HepG2 (cell line): Measurements from ENCODE around the gene NUP62. TPM values are rescaled to one million over a fixed set of nuclear protein-coding genes. Genes with fewer than 3 reads are reported as not detected.

Source experiments
- AGO2 ChIP-seq: fragments of 200-400 bp; formaldehyde crosslinking; optimal IDR thresholded peaks from 2 replicates; pipeline ENCODE3; 2017; ENCODE audit warnings: mild to moderate bottlenecking, low read depth, low read length, moderate library complexity
- ELF4 ChIP-seq: sonication (generic); formaldehyde crosslinking; IDR thresholded peaks from 2 replicates; pipeline ENCODE4 v1.5.0; 2020; ENCODE audit warnings: missing genetic modification reagents, mild to moderate bottlenecking, moderate library complexity, borderline replicate concordance
- GPN1 ChIP-seq: sonication (generic); formaldehyde crosslinking; IDR thresholded peaks from 2 replicates; pipeline ENCODE4 v1.5.1; 2020; ENCODE audit warnings: missing genetic modification reagents, borderline replicate concordance
- GTF2F1 ChIP-seq: fragments of 150-350 bp; IDR thresholded peaks from 2 replicates; pipeline ENCODE4 v1.6.1; 2014; ENCODE audit warnings: low read length
- KMT2A ChIP-seq: sonication (generic); formaldehyde crosslinking; IDR thresholded peaks from 2 replicates; pipeline ENCODE4 v1.4.0; 2020; ENCODE audit warnings: missing genetic modification reagents
- NBN ChIP-seq: fragments of 450-650 bp; conservative IDR thresholded peaks from 2 replicates; pipeline ENCODE4 v1.6.1; 2017
- RCOR2 ChIP-seq: IDR thresholded peaks from 2 replicates; pipeline ENCODE4 v1.6.1; 2016; ENCODE audit warnings: missing biosample characterization, missing genetic modification reagents
- YEATS2 ChIP-seq: sonication (generic); formaldehyde crosslinking; IDR thresholded peaks from 2 replicates; pipeline ENCODE4 v1.4.0; 2020; ENCODE audit warnings: missing genetic modification reagents, borderline replicate concordance
- ZBTB42 ChIP-seq: sonication (generic); formaldehyde crosslinking; IDR thresholded peaks from 2 replicates; pipeline ENCODE4 v1.5.0; 2020; ENCODE audit warnings: mild to moderate bottlenecking, missing genetic modification reagents
- ZFP36L2 ChIP-seq: sonication (generic); formaldehyde crosslinking; IDR thresholded peaks from 2 replicates; pipeline ENCODE4 v1.4.0; 2020; ENCODE audit warnings: missing genetic modification reagents
- ZNF564 ChIP-seq: sonication (generic); formaldehyde crosslinking; IDR thresholded peaks from 2 replicates; pipeline ENCODE4 v1.8.1; 2023; ENCODE audit warnings: mild to moderate bottlenecking, missing genetic modification reagents
- ZNF678 ChIP-seq: sonication (generic); formaldehyde crosslinking; IDR thresholded peaks from 2 replicates; pipeline ENCODE4 v1.4.0; 2020; ENCODE audit warnings: mild to moderate bottlenecking, missing genetic modification reagents
- ZNF737 ChIP-seq: sonication (generic); formaldehyde crosslinking; IDR thresholded peaks from 2 replicates; pipeline ENCODE4 v1.5.0; 2020; ENCODE audit warnings: missing genetic modification reagents, mild to moderate bottlenecking, borderline replicate concordance
- polyA plus RNA-seq, 8 experiments: library from polyadenylated mRNA; depleted of rRNA in 3 of 8; stranded (reverse) in 7 of 8; unstranded in 1 of 8; fragments of >200 nt; fragmentation: Illumina TruSeq in 4 of 8; extraction: Trizol in 4 of 8; gene quantifications; 2 replicates each; pipeline versions ENCODE4 v1.2.1 to v1.2.3, GENCODE V29; 2011 to 2016; ENCODE audit warnings: low read depth in 4 of 8, missing spikeins in 1 of 8, mixed read lengths in 1 of 8; ENCODE audit not compliant: insufficient read depth in 1 of 8
- total RNA-seq, 5 experiments: library from RNA; depleted of rRNA; stranded (reverse); fragments of >200 nt; fragmentation: Illumina TruSeq; extraction: Trizol; gene quantifications; 2 replicates each; pipeline ENCODE4 v1.2.3, GENCODE V29; 2016; ENCODE audit warnings: low read depth in 1 of 5
- TF ChIP-seq, protein P1 (sequence below): sonication (generic); formaldehyde crosslinking; IDR thresholded peaks from 2 replicates; pipeline ENCODE4 v1.5.1; 2020; ENCODE audit warnings: missing genetic modification reagents, mild to moderate bottlenecking, borderline replicate concordance
- TF ChIP-seq, protein P2 (sequence below): sonication (generic); formaldehyde crosslinking; IDR thresholded peaks from 2 replicates; pipeline ENCODE4 v1.4.0; 2020; ENCODE audit warnings: missing genetic modification reagents
- TF ChIP-seq, protein P3 (sequence below): sonication (generic); formaldehyde crosslinking; IDR thresholded peaks from 2 replicates; pipeline ENCODE4 v1.5.1; 2020; ENCODE audit warnings: mild to moderate bottlenecking, missing genetic modification reagents, borderline replicate concordance
- TF ChIP-seq, protein P4 (sequence below): sonication (generic); formaldehyde crosslinking; conservative IDR thresholded peaks from 2 replicates; pipeline ENCODE4 v1.4.0; 2020; ENCODE audit warnings: mild to moderate bottlenecking, missing genetic modification reagents, moderate library complexity

The NUP62 gene
- total and polyA plus RNA-seq, 2 of the 13 experiments (the other 11 are each of a cell fraction or from before 2014, with no cell fraction given) = 16.5 to 41.5 TPM

- TF ChIP-seq, protein P1, sequence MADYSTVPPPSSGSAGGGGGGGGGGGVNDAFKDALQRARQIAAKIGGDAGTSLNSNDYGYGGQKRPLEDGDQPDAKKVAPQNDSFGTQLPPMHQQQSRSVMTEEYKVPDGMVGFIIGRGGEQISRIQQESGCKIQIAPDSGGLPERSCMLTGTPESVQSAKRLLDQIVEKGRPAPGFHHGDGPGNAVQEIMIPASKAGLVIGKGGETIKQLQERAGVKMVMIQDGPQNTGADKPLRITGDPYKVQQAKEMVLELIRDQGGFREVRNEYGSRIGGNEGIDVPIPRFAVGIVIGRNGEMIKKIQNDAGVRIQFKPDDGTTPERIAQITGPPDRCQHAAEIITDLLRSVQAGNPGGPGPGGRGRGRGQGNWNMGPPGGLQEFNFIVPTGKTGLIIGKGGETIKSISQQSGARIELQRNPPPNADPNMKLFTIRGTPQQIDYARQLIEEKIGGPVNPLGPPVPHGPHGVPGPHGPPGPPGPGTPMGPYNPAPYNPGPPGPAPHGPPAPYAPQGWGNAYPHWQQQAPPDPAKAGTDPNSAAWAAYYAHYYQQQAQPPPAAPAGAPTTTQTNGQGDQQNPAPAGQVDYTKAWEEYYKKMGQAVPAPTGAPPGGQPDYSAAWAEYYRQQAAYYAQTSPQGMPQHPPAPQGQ (CRISPR knock-in tag) = no peak
- TF ChIP-seq ZNF737 (no peak), GPN1 (CRISPR knock-in tag) (peak; percentile 85; the same call in 1 of the 2 replicates), ZNF678 (CRISPR knock-in tag) (peak; percentile 77; the same call in 1 of the 2 replicates), ZBTB42 (no peak), ELF4 (no peak), YEATS2 (CRISPR knock-in tag) (peak; percentile 47; the same call in 1 of the 2 replicates), NBN (no peak), KMT2A (CRISPR knock-in tag) (peak; percentile 54; the same call in 1 of the 2 replicates), GTF2F1 (no peak), AGO2 (peak; percentile 87), ZFP36L2 (CRISPR knock-in tag) (no peak), RCOR2 (CRISPR knock-in tag) (no peak), ZNF564 (CRISPR knock-in tag) (no peak)
- TF ChIP-seq, protein P2, sequence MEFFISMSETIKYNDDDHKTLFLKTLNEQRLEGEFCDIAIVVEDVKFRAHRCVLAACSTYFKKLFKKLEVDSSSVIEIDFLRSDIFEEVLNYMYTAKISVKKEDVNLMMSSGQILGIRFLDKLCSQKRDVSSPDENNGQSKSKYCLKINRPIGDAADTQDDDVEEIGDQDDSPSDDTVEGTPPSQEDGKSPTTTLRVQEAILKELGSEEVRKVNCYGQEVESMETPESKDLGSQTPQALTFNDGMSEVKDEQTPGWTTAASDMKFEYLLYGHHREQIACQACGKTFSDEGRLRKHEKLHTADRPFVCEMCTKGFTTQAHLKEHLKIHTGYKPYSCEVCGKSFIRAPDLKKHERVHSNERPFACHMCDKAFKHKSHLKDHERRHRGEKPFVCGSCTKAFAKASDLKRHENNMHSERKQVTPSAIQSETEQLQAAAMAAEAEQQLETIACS (CRISPR knock-in tag) = no peak
- TF ChIP-seq, protein P3, sequence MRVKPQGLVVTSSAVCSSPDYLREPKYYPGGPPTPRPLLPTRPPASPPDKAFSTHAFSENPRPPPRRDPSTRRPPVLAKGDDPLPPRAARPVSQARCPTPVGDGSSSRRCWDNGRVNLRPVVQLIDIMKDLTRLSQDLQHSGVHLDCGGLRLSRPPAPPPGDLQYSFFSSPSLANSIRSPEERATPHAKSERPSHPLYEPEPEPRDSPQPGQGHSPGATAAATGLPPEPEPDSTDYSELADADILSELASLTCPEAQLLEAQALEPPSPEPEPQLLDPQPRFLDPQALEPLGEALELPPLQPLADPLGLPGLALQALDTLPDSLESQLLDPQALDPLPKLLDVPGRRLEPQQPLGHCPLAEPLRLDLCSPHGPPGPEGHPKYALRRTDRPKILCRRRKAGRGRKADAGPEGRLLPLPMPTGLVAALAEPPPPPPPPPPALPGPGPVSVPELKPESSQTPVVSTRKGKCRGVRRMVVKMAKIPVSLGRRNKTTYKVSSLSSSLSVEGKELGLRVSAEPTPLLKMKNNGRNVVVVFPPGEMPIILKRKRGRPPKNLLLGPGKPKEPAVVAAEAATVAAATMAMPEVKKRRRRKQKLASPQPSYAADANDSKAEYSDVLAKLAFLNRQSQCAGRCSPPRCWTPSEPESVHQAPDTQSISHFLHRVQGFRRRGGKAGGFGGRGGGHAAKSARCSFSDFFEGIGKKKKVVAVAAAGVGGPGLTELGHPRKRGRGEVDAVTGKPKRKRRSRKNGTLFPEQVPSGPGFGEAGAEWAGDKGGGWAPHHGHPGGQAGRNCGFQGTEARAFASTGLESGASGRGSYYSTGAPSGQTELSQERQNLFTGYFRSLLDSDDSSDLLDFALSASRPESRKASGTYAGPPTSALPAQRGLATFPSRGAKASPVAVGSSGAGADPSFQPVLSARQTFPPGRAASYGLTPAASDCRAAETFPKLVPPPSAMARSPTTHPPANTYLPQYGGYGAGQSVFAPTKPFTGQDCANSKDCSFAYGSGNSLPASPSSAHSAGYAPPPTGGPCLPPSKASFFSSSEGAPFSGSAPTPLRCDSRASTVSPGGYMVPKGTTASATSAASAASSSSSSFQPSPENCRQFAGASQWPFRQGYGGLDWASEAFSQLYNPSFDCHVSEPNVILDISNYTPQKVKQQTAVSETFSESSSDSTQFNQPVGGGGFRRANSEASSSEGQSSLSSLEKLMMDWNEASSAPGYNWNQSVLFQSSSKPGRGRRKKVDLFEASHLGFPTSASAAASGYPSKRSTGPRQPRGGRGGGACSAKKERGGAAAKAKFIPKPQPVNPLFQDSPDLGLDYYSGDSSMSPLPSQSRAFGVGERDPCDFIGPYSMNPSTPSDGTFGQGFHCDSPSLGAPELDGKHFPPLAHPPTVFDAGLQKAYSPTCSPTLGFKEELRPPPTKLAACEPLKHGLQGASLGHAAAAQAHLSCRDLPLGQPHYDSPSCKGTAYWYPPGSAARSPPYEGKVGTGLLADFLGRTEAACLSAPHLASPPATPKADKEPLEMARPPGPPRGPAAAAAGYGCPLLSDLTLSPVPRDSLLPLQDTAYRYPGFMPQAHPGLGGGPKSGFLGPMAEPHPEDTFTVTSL (CRISPR knock-in tag) = no peak
- TF ChIP-seq, protein P4, sequence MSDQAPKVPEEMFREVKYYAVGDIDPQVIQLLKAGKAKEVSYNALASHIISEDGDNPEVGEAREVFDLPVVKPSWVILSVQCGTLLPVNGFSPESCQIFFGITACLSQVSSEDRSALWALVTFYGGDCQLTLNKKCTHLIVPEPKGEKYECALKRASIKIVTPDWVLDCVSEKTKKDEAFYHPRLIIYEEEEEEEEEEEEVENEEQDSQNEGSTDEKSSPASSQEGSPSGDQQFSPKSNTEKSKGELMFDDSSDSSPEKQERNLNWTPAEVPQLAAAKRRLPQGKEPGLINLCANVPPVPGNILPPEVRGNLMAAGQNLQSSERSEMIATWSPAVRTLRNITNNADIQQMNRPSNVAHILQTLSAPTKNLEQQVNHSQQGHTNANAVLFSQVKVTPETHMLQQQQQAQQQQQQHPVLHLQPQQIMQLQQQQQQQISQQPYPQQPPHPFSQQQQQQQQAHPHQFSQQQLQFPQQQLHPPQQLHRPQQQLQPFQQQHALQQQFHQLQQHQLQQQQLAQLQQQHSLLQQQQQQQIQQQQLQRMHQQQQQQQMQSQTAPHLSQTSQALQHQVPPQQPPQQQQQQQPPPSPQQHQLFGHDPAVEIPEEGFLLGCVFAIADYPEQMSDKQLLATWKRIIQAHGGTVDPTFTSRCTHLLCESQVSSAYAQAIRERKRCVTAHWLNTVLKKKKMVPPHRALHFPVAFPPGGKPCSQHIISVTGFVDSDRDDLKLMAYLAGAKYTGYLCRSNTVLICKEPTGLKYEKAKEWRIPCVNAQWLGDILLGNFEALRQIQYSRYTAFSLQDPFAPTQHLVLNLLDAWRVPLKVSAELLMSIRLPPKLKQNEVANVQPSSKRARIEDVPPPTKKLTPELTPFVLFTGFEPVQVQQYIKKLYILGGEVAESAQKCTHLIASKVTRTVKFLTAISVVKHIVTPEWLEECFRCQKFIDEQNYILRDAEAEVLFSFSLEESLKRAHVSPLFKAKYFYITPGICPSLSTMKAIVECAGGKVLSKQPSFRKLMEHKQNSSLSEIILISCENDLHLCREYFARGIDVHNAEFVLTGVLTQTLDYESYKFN (CRISPR knock-in tag) = no peak; the same call in 1 of the 2 replicates
Observed at GRCh38 chr19:49869484-49870308, 59.6 kb downstream of the NUP62 start (continued).
